ENCODE measurements around the gene RWDD1.
A peak's percentile ranks its signal among the peaks of the same experiment; 100 is the strongest.
"Not testable (repeated sequence)": the region's sequence is repeated elsewhere in the genome, so short reads cannot be mapped to it uniquely, and the experiment has no call there.

The RWDD1 gene

DNA sequence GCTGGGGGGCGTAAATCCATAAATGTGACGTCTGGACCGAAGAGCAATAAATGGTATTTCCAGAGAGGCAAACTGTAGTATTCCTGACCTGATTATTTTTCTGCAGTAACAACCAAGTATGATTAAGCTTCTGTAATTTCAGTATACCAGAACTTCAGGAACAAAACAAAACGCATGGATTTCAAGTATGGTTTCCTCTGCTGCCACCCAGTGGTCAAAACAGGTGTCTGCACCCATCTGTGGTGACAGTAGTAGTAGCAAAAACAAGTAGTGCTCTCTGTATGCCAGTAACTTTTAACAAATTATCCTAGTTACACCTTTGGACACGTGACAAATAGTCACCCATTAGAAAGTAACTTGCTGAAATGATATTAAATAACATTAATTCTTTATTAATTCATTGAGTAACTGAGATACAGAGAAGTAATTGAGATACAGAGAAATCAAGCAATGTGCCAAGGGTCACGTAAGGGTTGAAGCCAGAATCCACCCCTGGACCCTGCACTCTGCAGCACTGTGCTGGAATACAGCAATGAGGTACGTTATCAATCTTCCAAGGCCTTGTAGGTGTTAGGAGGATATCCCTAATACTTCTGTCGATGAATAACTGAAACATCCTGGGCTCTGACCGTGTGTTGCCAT lies 9.8 kb upstream of the RWDD1 start:
- DNase-seq, result peak; percentile 65

DNA sequence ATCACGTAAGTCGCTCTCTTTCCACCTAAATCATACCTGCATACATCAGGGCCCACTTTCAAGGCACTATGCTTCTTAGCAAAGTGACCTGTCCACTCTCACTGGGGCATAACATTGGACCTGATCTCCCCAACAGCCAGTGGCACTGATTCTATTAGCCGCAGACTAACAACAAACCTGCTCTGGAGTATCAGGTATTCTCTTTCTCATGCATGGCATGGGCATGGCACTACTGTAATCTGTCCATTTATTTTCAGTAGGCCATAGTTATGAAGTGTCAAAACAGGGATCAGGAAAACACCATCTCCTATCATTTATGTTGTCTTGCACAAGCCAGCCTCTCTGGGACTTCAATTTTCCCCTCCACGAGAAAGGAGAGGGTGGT lies 9.3 kb upstream of the RWDD1 start:
- DNase-seq, result no peak

DNA sequence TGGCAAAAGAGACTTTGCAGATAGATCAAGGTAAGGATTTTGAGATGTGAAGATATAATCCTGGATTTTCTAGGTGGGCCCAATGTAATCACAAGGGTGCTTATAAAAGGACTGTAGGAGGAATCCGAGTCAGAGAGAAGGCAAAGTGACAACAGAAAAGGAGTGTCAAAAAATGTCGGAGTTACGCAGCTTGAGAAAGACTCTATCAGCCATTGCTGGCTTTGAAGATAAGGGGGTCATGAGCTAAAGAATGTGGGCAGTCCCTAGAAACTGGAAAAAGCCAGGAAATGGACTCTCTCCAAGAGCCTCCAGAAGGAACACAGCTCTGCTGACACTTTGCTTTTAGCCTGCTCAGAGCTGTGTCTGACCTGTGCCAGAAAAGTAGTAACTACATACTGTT lies 8.7 kb upstream of the RWDD1 start:
- no peak for DNase-seq

DNA sequence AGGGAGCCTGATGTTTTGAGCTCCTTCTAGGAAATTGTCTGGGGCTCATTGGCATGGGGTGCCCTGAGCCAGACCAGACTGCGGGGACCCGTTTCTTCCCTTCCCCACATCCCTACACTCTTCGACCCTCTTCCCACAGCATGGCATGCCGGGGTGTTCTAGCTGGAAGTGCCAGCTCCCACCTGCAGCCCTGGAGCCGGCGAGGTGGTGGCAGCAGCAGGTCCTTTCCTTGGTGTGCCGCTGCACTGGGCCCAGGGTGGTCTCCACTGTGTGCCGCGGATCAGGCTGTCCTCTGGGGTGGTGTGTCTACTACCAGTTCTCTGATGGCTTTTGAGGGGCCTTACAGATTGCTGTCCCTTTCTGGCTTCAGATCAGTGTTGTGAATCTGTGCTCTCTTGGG lies 7.5 kb upstream of the RWDD1 start:
- DNase-seq, result no peak

DNA sequence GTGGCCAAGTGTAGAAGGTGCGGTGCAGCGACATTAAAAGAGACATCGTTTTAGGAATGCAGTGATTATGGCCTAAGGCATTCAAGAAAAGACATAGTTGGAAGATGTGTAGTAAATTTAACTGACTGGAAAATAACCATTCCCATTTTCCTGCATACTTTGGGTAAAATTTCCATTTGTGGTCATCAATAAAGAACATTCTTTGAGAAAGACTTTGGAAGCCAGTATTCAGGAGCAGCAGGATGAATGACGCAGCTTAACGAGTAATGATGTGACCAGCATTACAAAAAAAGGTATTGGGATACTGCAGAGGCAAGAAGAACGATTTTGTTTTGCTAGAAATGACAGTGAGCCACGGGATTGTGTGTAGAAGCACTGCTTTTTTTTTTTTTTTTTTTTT lies 7.0 kb upstream of the RWDD1 start:
- no peak for DNase-seq

DNA sequence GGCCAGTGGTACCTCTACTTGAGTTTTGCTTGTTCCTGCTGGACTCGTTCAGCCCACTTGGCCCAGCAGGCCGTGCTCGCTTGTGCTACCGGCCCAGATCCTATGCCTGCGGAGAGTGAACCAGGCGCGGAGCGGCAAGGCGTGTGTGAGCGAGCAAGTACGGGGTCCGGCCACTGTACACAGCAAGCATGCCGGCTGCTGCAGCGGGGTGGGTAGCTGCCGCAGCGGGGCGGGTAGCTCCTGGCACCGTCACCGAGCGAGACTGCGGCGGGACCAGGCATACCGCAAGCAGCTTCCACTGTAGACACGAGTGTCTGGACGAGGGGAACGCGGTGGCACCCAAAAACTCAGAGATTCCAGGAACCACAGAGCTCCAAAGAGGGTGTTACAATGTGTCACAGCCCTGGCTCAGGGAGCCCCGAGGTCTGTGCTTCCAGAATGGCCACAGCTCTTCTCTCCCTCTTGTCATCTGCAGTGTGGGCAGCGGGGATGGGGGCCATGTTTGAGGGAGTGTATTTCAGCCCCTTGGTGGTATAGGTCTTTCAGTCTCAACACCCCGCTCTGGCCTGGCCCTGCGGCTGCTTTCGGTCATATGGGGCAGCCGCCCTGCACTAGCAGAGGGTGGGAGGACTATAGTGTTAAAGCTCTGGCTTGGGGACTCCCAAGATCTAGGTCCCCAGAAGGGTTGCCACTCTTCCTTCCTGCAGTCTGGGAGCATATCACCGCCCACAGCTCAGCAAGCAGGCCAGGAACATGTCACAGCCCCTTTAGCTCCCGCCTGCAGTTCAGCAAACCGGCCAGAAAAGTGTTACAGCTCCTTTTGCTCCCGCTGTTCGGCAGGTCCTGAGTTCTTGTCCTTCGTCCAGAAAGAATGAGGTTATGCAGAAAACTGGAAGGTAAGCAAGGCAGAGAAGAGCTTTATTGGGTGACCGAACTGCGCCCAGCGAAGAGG lies 6.1 kb upstream of the RWDD1 start:
- DNase-seq, result peak; percentile 24

DNA sequence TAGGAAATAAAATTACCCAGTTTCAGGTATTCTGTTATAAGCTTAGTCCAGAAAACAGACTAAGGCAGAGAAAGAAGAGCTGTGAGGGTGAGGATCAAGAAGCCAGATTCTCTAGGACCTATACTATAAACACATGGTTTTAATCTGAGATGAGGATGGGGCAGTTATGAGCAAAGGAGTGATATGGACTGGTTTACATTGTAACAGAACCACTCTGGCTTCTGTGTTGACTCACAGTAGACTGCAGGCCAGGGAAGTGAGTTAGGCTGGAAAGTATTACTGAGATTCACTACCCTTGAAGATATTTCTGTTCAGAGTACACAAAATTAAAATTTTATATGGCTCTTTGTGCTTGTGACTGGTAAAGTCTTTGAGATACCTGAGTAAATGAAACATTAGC lies 3.2 kb upstream of the RWDD1 start:
- no peak for DNase-seq

DNA sequence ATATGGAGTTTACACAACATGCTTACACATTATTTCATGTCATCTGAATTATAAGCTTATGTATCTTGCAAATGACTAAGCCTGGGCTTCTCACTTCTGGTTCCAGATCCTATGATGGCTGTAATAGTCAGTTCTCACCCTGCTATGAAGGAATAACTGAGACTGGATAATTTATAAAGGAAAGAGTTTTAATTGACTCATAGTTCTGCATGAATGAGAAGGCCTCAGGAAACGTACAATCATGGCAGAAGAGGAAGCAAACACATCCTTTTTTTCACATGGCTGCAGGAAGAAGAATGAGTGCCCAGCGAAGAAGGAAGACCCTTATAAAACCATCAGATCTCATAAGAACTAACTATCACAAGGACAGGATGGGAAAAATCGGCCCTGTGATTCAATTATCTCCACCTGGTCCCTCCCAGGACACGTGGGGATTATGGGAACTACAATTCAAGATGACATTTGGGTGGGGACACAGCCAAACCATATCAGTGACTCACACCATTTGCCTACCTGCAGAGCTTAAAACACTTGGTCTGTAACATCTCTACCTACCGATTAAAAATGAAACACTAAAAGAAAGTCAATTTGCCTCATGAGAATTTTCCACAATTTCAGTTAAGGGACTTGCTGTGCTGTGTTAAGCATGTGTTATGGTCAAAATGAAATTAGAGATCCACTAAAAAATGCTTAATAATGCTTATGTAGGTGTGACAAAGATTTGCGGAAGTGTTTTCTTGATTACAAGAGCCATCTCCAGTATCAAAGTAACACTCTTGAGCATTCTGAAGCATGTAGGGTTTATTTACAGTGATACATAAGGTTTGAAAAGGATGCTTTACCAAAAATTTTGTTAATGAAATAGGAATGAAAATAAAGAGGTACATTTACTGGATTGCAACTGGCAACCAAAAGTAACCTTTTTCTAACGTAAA lies 2.2 kb upstream of the RWDD1 start:
- DNase-seq, result no peak

DNA sequence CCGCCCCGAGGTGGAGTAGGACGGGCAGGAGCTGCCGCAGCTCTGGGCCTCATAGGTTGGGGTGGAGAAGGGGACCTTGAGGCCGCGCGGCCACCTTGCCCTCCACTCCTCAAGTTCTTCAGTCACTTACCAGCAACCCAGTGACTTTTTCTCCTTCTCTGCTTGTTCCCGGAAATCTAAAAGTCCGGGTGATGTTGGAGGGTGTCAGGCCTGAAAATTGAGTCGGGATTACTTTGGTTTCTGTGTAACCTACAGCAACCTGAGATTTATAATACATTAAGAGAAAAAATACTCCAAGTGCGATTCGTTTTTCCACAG lies 338 bp downstream of the RWDD1 start:
- DNase-seq, result no peak

DNA sequence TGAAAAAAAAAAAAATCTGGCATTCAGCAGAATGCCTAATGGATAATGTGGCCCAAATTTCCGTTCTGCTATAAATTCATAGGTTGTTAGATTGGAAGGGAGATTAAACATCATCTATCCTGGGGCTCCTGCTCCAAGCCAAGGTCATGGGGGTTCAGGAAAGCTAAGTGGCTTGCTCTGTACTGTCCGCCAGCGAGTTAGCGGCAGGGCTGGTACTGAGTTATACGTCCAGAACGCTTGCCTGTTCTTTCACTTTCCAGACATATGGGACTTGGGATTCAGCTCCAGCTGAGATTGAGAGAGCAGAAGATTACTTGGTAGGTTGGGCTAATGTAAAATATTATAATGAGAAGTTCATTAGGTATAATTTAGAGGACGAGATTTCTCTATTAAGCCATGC lies 858 bp downstream of the RWDD1 start:
- DNase-seq, result no peak

DNA sequence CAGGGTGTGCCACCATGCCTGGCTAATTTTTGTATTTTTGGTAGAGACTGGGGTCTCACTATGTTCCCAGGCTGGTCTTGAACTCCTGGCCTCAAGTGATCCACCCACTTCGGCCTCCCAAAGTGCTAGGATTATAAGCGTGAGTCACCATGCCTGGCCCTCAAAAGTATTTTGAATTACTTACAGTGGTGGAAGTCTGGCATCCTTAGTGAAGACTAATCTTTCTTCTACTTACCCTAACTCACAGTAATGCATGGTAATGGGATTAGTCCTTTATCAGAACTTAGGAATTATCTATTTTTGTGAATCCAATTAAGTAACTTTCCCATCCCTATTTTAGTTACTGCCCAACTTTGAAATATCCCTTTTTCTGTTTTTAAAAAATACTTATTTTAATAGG lies 3.9 kb downstream of the RWDD1 start:
- no peak for DNase-seq

DNA sequence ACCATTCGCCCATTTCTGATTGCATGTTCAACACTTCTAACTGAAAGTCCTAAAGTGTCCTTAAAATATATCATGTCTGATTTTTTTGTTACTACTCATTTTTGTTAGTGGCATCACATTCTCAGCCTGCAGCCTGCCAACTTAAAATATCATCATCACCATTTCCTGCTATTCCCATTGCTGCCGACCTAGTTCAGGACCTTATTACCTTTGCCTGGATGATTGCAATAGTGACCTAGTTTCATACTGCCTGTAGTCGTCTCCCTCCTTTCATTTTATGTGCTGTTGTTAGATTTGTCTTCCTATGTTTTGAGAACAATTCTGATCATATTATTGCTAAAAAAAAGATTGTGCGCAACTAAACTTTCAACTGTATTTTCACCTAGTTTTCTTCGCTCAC lies 6.2 kb downstream of the RWDD1 start:
- no peak for DNase-seq

DNA sequence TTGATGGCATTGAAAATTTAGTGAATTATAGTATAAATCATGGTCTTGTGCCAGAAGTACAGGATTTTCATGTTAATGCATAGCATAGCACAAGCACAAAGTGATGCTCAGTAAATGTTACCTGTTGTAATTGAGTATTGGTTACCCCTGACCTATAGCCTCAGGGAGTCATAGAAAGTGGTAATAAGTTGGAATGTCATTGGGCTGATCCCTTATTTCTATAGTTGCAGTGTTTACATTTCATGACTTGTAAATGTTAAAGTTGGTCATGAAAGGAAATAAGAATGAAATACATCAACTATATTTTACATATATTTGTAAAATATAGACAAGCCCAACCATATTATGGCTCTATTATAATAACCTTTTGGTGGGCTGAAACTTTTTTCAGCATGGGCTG lies 7.0 kb downstream of the RWDD1 start:
- no peak for DNase-seq

DNA sequence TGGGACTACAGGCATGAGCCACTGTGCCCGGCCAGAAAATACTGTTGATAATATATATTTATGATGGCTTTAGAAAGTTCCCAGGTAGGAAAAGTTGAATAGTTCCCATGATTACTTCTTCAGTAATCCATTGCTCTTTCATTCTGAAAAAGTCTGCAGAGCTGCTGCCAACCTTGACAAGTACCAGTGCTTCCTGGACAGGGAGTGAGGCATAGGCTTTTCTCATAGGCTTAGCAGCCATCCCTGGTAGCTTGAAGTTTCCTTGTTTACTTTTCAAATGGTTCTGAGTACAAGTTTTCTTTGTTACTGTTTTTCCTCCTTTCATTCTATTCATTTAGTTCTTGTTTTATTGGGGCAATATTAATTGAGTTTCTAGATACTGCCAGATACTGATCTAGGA lies 7.8 kb downstream of the RWDD1 start:
- DNase-seq, result no peak

DNA sequence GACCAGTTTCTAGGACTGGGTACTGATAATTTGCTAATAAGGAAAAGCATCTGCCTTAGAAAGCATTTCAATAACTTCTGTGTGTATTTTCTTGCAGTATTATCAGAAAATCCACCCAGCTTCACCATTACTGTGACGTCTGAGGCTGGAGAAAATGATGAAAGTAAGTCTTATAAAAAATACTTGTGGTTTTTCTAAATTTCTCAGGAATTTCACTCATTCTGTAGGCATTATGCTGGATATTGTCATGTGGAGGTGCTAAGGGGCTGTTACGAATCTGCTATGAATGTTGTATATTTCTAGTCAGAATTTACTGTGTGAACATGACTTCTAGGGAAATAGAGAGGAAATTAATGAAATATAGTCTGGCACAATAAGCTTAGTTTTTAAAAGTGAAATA lies 8.9 kb downstream of the RWDD1 start:
- no peak for DNase-seq

DNA sequence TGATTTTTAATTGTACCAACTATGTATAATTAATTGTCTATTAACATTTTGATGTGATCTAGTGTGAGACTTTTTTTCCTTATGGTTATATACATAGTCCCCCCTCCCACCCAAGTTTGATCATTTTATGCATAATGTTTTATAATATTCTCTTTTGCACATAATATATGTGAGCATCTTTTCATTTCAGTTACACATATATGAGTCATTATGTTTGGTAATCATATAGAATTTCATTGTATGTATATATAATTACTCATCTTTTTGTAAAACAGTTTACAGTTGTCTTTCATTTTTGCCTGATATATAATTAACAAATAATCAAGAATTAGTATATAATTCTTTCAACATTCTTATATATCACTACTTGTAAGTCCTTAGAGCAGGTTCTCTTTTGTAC lies 15.0 kb downstream of the RWDD1 start:
- DNase-seq, result no peak

DNA sequence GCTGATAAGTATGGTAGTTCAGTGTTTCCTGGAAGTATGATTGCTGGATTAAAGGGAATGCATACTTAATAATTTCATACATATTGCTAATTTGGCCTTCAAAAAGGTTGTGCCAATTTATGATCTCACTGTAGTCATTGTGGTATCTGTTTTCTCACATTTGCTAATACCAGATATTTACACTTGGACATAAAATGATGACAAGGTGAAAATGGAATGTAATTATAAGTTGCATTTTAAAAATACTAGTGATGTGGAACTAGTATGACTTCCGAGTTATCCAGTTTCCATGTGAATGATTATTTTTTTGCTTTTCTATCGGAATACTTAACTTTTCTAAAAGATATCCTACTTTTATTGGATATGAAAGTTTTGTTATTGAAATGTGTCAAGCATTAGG lies 15.4 kb downstream of the RWDD1 start:
- DNase-seq, result no peak

DNA sequence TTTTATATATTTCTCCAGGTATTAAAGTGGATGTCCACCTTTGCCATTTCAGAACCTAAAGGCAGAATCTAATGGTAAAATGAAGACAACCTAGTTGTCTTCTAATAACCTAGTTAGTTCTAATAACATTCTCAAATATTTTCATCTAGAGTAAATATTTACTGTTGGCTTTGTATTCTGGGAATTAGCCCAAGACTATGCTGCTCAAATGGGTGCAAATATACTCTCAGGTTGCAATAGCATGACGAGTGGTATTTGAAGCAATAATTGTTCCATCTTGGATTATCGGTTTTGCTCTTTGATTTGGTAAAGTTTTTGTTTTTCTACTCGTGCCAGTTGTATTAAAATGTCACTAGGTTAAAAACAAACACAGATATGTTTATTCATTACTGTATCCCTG lies 23.9 kb downstream of the RWDD1 start:
- DNase-seq, result no peak

DNA sequence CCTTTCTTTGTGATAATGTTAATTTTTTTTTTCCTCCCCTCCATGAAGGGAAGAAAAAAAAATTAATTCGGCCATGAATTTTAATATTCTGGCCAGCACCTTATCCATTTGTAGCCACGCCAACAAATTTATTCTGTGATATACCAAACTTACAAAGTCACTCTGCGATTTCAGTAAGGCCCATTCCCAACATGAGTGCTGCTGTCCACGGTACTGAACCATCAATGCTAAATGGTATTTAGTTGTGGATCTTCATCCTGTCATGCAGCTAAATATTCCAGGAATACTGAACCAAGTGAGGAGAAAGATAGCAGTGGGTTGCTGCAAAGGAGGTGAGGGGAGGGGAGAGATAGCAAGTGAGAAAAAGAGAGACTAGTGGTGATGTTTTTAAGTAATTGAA lies 25.5 kb downstream of the RWDD1 start:
- DNase-seq, result no peak

DNA sequence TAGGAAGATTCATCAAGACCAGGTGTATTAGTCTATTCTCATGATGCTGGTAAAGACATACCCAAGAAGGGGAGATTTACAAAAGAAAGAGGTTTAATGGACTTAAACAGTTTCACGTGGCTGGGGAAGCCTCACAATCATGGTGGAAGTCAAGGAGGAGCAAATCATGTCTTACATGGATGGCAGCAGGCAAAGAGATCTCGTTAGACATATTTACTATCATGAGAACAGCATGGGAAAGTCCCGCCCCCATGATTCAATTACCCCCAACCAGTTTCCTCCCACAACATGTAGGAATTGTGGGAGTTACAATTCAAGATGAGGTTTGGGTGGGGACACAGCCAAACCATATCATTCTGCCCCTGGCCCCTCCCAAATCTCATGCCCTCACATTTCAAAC lies 32.6 kb downstream of the RWDD1 start:
- DNase-seq, result not testable (repeated sequence)

DNA sequence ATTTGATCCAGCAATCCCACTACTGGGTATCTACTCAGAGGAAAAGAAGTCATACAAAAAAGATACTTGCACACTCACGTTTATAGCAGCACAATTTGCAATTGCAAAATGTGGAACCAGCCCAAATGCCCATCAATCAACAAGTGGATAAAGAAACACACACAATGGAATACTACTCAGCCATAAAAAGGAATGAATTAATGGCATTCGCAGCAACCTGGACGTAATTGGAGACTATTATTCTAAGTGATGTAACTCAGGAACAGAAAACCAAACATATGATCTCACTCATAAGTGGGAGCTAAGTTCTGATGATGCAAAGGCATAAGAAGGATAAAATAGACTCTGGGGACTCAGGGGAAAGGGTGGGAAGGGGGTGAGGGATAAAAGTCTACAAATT lies 33.6 kb downstream of the RWDD1 start:
- not testable (repeated sequence) for DNase-seq

DNA sequence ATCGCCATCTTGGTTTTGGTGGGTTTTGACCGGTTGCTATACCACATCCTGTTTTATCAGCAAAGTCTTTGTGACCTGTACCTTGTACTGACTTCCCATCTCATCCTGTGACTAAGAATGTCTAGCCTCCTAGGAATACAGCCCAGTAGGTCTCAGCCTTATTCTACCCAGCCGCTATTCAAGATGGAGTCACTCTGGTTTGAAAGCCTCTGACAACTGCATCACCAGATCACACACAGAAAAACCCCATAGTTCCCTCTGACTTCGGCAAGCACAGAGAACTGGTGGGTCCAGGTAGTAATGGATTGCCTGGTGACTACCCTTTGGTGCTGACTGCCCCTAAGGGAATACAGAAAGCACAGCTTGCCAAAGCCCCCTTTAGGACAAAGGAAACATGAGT lies 34.6 kb downstream of the RWDD1 start:
- DNase-seq, result no peak

DNA sequence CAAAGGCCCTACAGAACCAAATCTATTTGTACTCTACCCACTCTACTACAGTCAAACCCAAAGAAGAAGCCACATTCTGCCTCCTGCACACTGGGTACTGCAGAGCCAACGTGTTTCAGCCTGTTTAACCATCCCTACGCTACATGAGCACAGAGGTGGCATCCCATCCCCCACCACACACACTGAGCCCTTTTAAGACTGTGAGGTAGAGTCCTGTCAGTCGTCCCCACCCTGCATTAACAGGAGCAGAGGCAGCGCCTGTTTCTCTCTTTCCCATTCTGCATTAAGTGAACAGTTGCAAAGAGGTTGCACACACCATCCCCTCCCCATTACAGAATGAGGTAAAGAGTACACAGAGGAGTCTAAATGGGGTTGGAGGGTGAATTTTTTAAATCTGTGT lies 39.8 kb downstream of the RWDD1 start:
- DNase-seq, result no peak
